ENCODE data around the gene ROBO3. TPM values are rescaled to one million over a fixed set of nuclear protein-coding genes. Genes with fewer than 3 reads are reported as not detected.
A peak's percentile ranks its signal among the peaks of the same experiment; 100 is the strongest.

Gene ROBO3
- total and polyA plus RNA-seq, 2 donors (not counting 3 experiments of a cell fraction or from before 2014, with no cell fraction given), result 27.1 to 65.4 TPM

DNA sequence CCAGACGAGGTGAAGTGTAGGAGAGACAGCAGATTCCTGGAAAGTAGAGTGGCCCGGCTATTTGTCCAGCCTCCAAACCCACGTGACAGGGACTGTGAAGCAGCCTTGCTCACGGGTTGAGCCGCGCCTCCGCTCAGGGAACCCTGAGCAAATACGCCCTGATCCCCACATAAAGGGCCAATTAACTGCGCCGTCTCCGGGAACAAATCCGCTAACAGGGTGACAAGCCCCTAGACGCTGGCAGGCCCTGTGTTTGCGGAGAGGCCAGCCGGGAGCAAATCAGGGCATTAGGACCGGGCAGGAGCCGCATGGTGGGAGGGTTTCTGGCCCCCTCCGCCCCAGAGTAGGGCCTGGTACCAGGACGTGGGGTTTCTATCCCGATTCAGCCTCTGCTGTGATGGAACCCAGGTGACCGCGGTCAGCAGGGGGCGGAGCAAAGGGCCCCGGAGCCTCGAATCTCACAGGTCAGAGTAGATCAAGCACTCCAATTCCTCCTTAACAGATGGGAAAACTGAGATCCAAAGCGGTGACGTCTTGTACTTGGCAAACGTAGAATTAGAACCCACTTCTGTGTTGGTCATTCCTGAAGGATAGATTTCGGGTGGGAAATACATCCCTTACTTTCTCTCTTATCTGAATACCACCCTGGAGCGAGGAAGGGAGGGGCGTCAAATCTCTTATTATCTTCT lies 2.0 kb upstream of the ROBO3 start:
- FAIRE-seq, result no peak
- Histone ChIP-seq H3K27ac (ENCODE audit: insufficient read depth, low read depth, low read length) (no peak overlapping the region), H3K27me3 (ENCODE audit: control insufficient read depth in 2 of 2, insufficient read depth in 2 of 2, low read length in 2 of 2) (peaks cover 70 to 84% of the 10 kb centered on the region in 2 experiments), H3K4me3 (replicated peaks in 1 of 3; ENCODE audit: insufficient read depth in 1 of 3, low read depth in 1 of 3, low read length in 3 of 3) (no peak overlapping the region), H3K4me1 (ENCODE audit: control insufficient read depth, extremely low read depth, insufficient read depth, low read length) (peaks cover 9% of the 10 kb centered on the region), H2AFZ (ENCODE audit: low read depth, low read length) (no peak overlapping the region), H3K79me2 (ENCODE audit: control insufficient read depth, insufficient read depth, low read length) (no peaks in the 10 kb centered on the region), H3K4me2 (ENCODE audit: insufficient read depth, low read length) (peak overlapping the region; percentile 12), H3K36me3 (ENCODE audit: control insufficient read depth in 2 of 2, extremely low read depth in 1 of 2, insufficient read depth in 2 of 2, low read length in 2 of 2) (no peaks in the 10 kb centered on the region), H3K9ac (replicated peaks; ENCODE audit: extremely low read depth, insufficient read depth, low read length) (no peak overlapping the region), H3K9me3 (replicated peaks; ENCODE audit: control insufficient read depth, insufficient read depth, low read length) (no peaks in the 10 kb centered on the region), H4K20me1 (replicated peaks; ENCODE audit: control insufficient read depth, extremely low read depth, insufficient read depth, low read length) (no peaks in the 10 kb centered on the region), H3K9me1 (replicated peaks; ENCODE audit: control insufficient read depth, extremely low read depth, insufficient read depth, low read length) (no peaks in the 10 kb centered on the region)
- BruUV-seq (replicated peaks), result no TSS peak
- ChIA-PET POLR2A (no interaction called here), CTCF (no interaction called here)
- no peak for DNase-seq (ENCODE audit: low read depth, low spot score)
- TF ChIP-seq, protein P1, sequence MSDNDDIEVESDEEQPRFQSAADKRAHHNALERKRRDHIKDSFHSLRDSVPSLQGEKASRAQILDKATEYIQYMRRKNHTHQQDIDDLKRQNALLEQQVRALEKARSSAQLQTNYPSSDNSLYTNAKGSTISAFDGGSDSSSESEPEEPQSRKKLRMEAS (IDR thresholded peaks at IDR 0.05; ENCODE audit: insufficient read depth, insufficient read length), result no peak
- TF ChIP-seq EZH2 (IDR thresholded peaks at IDR 0.05; ENCODE audit: borderline replicate concordance, low read depth, low read length, severe bottlenecking) (peak; percentile 67), POLR2AphosphoS5 (IDR thresholded peaks at IDR 0.05; ENCODE audit: insufficient read depth, low read depth, low read length) (no peak)
- dilution Hi-C loops (cut with MboI; ENCODE audit: extremely low pct_ligation_motif_present, low sequenced_read_pairs), result no loop called here
- intact Hi-C loops (cut with micrococcal nuclease), result no loop called here

DNA sequence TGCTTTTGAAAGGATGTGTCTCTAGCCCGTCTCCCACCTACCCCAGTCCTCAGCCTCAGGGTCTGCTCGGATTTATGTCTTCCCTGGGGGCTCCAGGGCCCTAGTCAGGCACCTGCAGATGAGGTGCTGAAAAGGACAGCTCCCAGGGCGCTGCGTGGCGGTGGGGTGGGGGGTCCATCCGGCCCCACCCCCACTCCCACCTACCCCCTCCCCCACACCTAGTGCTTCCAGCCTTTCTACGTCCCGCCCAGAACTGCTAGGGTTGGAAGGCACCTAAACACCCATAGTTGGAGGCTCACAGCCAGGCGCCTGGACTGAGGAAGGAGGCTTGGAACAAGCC lies 1.4 kb upstream of the ROBO3 start:
- Histone ChIP-seq H3K4me2 (ENCODE audit: insufficient read depth, low read length) (no peak overlapping the region), H3K36me3 (ENCODE audit: control insufficient read depth in 2 of 2, extremely low read depth in 1 of 2, insufficient read depth in 2 of 2, low read length in 2 of 2) (no peaks in the 10 kb centered on the region), H2AFZ (ENCODE audit: low read depth, low read length) (no peak overlapping the region), H3K79me2 (ENCODE audit: control insufficient read depth, insufficient read depth, low read length) (no peaks in the 10 kb centered on the region), H3K4me1 (ENCODE audit: control insufficient read depth, extremely low read depth, insufficient read depth, low read length) (peaks cover 9% of the 10 kb centered on the region), H3K9me3 (replicated peaks; ENCODE audit: control insufficient read depth, insufficient read depth, low read length) (no peaks in the 10 kb centered on the region), H3K9me1 (replicated peaks; ENCODE audit: control insufficient read depth, extremely low read depth, insufficient read depth, low read length) (no peaks in the 10 kb centered on the region), H3K27ac (ENCODE audit: insufficient read depth, low read depth, low read length) (no peak overlapping the region), H4K20me1 (replicated peaks; ENCODE audit: control insufficient read depth, extremely low read depth, insufficient read depth, low read length) (no peaks in the 10 kb centered on the region), H3K9ac (replicated peaks; ENCODE audit: extremely low read depth, insufficient read depth, low read length) (no peak overlapping the region), H3K27me3 (ENCODE audit: control insufficient read depth in 2 of 2, insufficient read depth in 2 of 2, low read length in 2 of 2) (peaks cover 76 to 86% of the 10 kb centered on the region in 2 experiments), H3K4me3 (replicated peaks in 1 of 3; ENCODE audit: insufficient read depth in 1 of 3, low read depth in 1 of 3, low read length in 3 of 3) (no peak overlapping the region)
- intact Hi-C loops (cut with micrococcal nuclease) (no loop called here), dilution Hi-C loops (cut with MboI; ENCODE audit: extremely low pct_ligation_motif_present, low sequenced_read_pairs) (no loop called here)
- ChIA-PET CTCF (no interaction called here), POLR2A (no interaction called here)
- DNase-seq (ENCODE audit: low read depth, low spot score), result no peak
- TF ChIP-seq EZH2 (IDR thresholded peaks at IDR 0.05; ENCODE audit: borderline replicate concordance, low read depth, low read length, severe bottlenecking), result no peak
- no peak for TF ChIP-seq POLR2AphosphoS5 (IDR thresholded peaks at IDR 0.05; ENCODE audit: insufficient read depth, low read depth, low read length)
- TF ChIP-seq, protein P2, sequence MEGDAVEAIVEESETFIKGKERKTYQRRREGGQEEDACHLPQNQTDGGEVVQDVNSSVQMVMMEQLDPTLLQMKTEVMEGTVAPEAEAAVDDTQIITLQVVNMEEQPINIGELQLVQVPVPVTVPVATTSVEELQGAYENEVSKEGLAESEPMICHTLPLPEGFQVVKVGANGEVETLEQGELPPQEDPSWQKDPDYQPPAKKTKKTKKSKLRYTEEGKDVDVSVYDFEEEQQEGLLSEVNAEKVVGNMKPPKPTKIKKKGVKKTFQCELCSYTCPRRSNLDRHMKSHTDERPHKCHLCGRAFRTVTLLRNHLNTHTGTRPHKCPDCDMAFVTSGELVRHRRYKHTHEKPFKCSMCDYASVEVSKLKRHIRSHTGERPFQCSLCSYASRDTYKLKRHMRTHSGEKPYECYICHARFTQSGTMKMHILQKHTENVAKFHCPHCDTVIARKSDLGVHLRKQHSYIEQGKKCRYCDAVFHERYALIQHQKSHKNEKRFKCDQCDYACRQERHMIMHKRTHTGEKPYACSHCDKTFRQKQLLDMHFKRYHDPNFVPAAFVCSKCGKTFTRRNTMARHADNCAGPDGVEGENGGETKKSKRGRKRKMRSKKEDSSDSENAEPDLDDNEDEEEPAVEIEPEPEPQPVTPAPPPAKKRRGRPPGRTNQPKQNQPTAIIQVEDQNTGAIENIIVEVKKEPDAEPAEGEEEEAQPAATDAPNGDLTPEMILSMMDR (IDR thresholded peaks at IDR 0.05; ENCODE audit: extremely low read depth in 1 of 2, insufficient read depth in 1 of 2, low read depth in 1 of 2, low read length in 2 of 2), result no peak
- TF ChIP-seq MYC (IDR thresholded peaks at IDR 0.05; ENCODE audit: low read depth, low read length), result no peak
- no peak for TF ChIP-seq POLR2A (IDR thresholded peaks at IDR 0.05; ENCODE audit: low read depth, low read length)
- TF ChIP-seq GATA2 (IDR thresholded peaks at IDR 0.05; ENCODE audit: insufficient read depth, insufficient read length, low read depth, low read length), result no peak
- no peak for TF ChIP-seq FOS (IDR thresholded peaks at IDR 0.05; ENCODE audit: borderline replicate concordance, insufficient read depth, low read length)
- TF ChIP-seq JUN (IDR thresholded peaks at IDR 0.05; ENCODE audit: borderline replicate concordance, insufficient read depth, insufficient read length, low read depth), result no peak
- TF ChIP-seq, protein P1 (IDR thresholded peaks at IDR 0.05; ENCODE audit: insufficient read depth, insufficient read length), result no peak
- no TSS peak for BruUV-seq (replicated peaks)
- no peak for FAIRE-seq
